K562 (cell line): ENCODE data around the gene SCAMP3. TPM values are rescaled to one million over a fixed set of nuclear protein-coding genes. Genes with fewer than 3 reads are reported as not detected.
A peak's percentile ranks its signal among the peaks of the same experiment; 100 is the strongest.

ENCODE experiments used
- ATAC-seq: fragments of 200-7000 bp; cut with Tn5 transposase; 3 replicates; pipeline ENCODE4 v1.9.1; 2020; ENCODE audit warnings: moderate library complexity
- BruUV-seq: library from RNA; stranded (reverse); fragments of 400-500 nt; replicated peaks from 2 replicates; lab custom pipeline; 2021; lab: Mats Ljungman, UMichigan
- CTCF ChIA-PET: fragments of 300-600 bp; formaldehyde crosslinking; extraction: SDS; loops from one replicate; lab custom pipeline; 2021; ENCODE audit warnings: low intra/inter-chr PET ratio; lab: Yijun Ruan, JAX
- POLR2A ChIA-PET: fragments of 300-600, 350-650 bp; sonication (Branson Sonifier 250); formaldehyde crosslinking; extraction: SDS; loops from one replicate; lab custom pipeline; 2021; ENCODE audit warnings: antibody characterized with exemption, inconsistent platforms; lab: Yijun Ruan, JAX
- DNase-seq, 4 experiments: peaks; one replicate each; pipeline versions ENCODE4 v3.0.0 to v3.0.0-alpha.2; 2011 to 2018; ENCODE audit warnings: low spot score in 3 of 4, mixed read lengths in 3 of 4; ENCODE audit errors: extremely low read depth in 1 of 4
- FAIRE-seq: peaks from 2 replicates; lab custom pipeline; 2011; peaks lifted over from hg19 to GRCh38; lab: Jason Lieb, UNC
- H2AFZ ChIP-seq: 2 replicates; pipeline ENCODE4 v1.6.0; 2011; ENCODE audit warnings: low read depth, low read length, control low read depth, inconsistent platforms
- H3K27ac ChIP-seq: fragments of 200-600 bp; 3 replicates; pipeline ENCODE4 v1.8.0; 2011; ENCODE audit warnings: low read depth, mild to moderate bottlenecking, control low read depth, inconsistent platforms, low read length, moderate library complexity, mixed read lengths; ENCODE audit errors: extremely low read depth
- H3K27me3 ChIP-seq, 2 experiments: fragments of 300-600 bp in 1 of 2; 2 replicates in 1 of 2; 3 replicates in 1 of 2; pipeline versions ENCODE4 v1.6.0 to v1.8.0; 2011; ENCODE audit warnings: inconsistent platforms in 2 of 2, low read length in 2 of 2, mild to moderate bottlenecking in 1 of 2, mixed read lengths in 1 of 2, moderate library complexity in 1 of 2; ENCODE audit not compliant: control insufficient read depth in 2 of 2, insufficient read depth in 2 of 2
- H3K36me3 ChIP-seq: fragments of 300-600 bp; 3 replicates; pipeline ENCODE4 v1.8.0; 2011; ENCODE audit warnings: mild to moderate bottlenecking, low read length, inconsistent platforms; ENCODE audit not compliant: control insufficient read depth, insufficient read depth
- H3K4me1 ChIP-seq, 2 experiments: fragments of 200-600 bp in 1 of 2; replicated peaks in 1 of 2; 2 replicates in 1 of 2; 3 replicates in 1 of 2; pipeline versions ENCODE4 v1.5.1 to v1.8.0; 2011; ENCODE audit warnings: inconsistent platforms in 2 of 2, low read length in 2 of 2, mild to moderate bottlenecking in 1 of 2, mixed read lengths in 1 of 2, moderate library complexity in 1 of 2; ENCODE audit not compliant: control insufficient read depth in 2 of 2, insufficient read depth in 2 of 2
- H3K4me2 ChIP-seq: 2 replicates; pipeline ENCODE4 v1.6.1; 2011; ENCODE audit warnings: low read length, control low read depth, inconsistent platforms, mixed read lengths; ENCODE audit not compliant: insufficient read depth
- H3K4me3 ChIP-seq: fragments of 200-600 bp; sonication (generic), shearing (Covaris generic); 2 replicates; pipeline ENCODE4 v1.5.1; 2016; ENCODE audit warnings: control low read depth, inconsistent platforms
- H3K79me2 ChIP-seq: fragments of 200-600 bp; 3 replicates; pipeline ENCODE4 v1.8.0; 2011; ENCODE audit warnings: low read length, inconsistent platforms; ENCODE audit not compliant: control insufficient read depth, insufficient read depth
- H3K9ac ChIP-seq, 2 experiments: 2 replicates each; pipeline versions ENCODE4 v1.6.0 to v1.6.1; 2011; ENCODE audit warnings: low read depth in 2 of 2, low read length in 2 of 2, control low read depth in 1 of 2, inconsistent platforms in 1 of 2, mild to moderate bottlenecking in 1 of 2, mixed read lengths in 1 of 2; ENCODE audit not compliant: insufficient read depth in 1 of 2
- H3K9me1 ChIP-seq: one replicate; pipeline ENCODE4 v1.6.0; 2011; ENCODE audit warnings: inconsistent platforms, mild to moderate bottlenecking, low read length, moderate library complexity; ENCODE audit not compliant: control insufficient read depth, insufficient read depth
- H3K9me3 ChIP-seq: replicated peaks from 2 replicates; pipeline ENCODE4 v1.5.1; 2011; ENCODE audit warnings: low read depth, low read length, inconsistent platforms; ENCODE audit not compliant: control insufficient read depth, insufficient read depth
- H4K20me1 ChIP-seq: replicated peaks from 2 replicates; pipeline ENCODE4 v1.6.1; 2011; ENCODE audit warnings: low read length, inconsistent platforms, mixed read lengths; ENCODE audit not compliant: control insufficient read depth, insufficient read depth
- BRD4 ChIP-seq: fragments of 200-600 bp; sonication (generic); IDR thresholded peaks from 2 replicates; pipeline ENCODE4 v1.6.1; 2017; ENCODE audit warnings: inconsistent platforms
- FOXA1 ChIP-seq: fragments of 450-650 bp; IDR thresholded peaks from 2 replicates; pipeline ENCODE4 v1.6.1; 2016; ENCODE audit warnings: mild to moderate bottlenecking, borderline replicate concordance
- HMGN3 ChIP-seq: IDR thresholded peaks from 2 replicates; pipeline ENCODE4 v1.6.1; 2011; ENCODE audit warnings: borderline replicate concordance, low read depth, mild to moderate bottlenecking, mixed read lengths, low read length; ENCODE audit not compliant: insufficient read length; ENCODE audit errors: extremely low read depth
- NCOA1 ChIP-seq: fragments of 450-650 bp; IDR thresholded peaks from 2 replicates; pipeline ENCODE4 v1.6.1; 2016; ENCODE audit warnings: low read depth
- NCOA2 ChIP-seq, 2 experiments: fragments of 450-650 bp; IDR thresholded peaks; 2 replicates each; pipeline ENCODE4 v1.6.1; 2018; ENCODE audit warnings: mild to moderate bottlenecking in 2 of 2, moderate library complexity in 1 of 2; ENCODE audit not compliant: partially characterized antibody in 2 of 2
- NFATC3 ChIP-seq: fragments of 450-650 bp; IDR thresholded peaks from 2 replicates; pipeline ENCODE4 v1.6.1; 2017; ENCODE audit warnings: mild to moderate bottlenecking
- RB1 ChIP-seq: fragments of 450-650 bp; IDR thresholded peaks from 2 replicates; pipeline ENCODE4 v1.6.1; 2017; ENCODE audit warnings: low read depth, mild to moderate bottlenecking
- RBM25 ChIP-seq: fragments of 200-400 bp; formaldehyde crosslinking; IDR thresholded peaks from 2 replicates; pipeline ENCODE4 v1.6.1; 2018; ENCODE audit warnings: low read length, low read depth, moderate library complexity; ENCODE audit not compliant: severe bottlenecking
- SOX6 ChIP-seq: fragments of 450-650 bp; IDR thresholded peaks from 2 replicates; pipeline ENCODE4 v1.6.1; 2014; ENCODE audit warnings: mild to moderate bottlenecking
- STAT5A ChIP-seq: IDR thresholded peaks from 2 replicates; pipeline ENCODE4 v1.6.1; 2012; ENCODE audit warnings: low read length, inconsistent platforms, borderline replicate concordance
- TARDBP ChIP-seq: fragments of 450-650 bp; IDR thresholded peaks from 2 replicates; pipeline ENCODE4 v1.6.1; 2016
- TSC22D4 ChIP-seq: fragments of 450-650 bp; IDR thresholded peaks from 2 replicates; pipeline ENCODE4 v1.6.1; 2016; ENCODE audit warnings: missing genetic modification characterization, missing biosample characterization, control low read depth
- U2AF2 ChIP-seq: fragments of 200-400 bp; formaldehyde crosslinking; optimal IDR thresholded peaks from 2 replicates; pipeline ENCODE3; 2017; ENCODE audit warnings: low read depth, mild to moderate bottlenecking, low read length
- ZNF212 ChIP-seq: fragments of 450-650 bp; formaldehyde crosslinking; IDR thresholded peaks from 2 replicates; pipeline ENCODE4 v1.4.0; 2020; ENCODE audit warnings: mild to moderate bottlenecking
- ZNF253 ChIP-seq: fragments of 250-450 bp; sonication (Bioruptor Pico); conservative IDR thresholded peaks from 2 replicates; pipeline ENCODE4 v1.6.1; 2021; ENCODE audit warnings: mild to moderate bottlenecking
- ZNF431 ChIP-seq: sonication (generic); formaldehyde crosslinking; IDR thresholded peaks from 2 replicates; pipeline ENCODE4 v1.8.0; 2022; ENCODE audit warnings: mild to moderate bottlenecking, missing genetic modification reagents
- WGBS: fragments of 100-300 bp; shearing (Covaris generic); methylation state at CpG from one replicate; pipeline ENCODE4 v1.1.6; 2016; ENCODE audit warnings: low coverage, mixed read lengths; ENCODE audit not compliant: insufficient coverage; ENCODE audit errors: missing lambda C conversion rate; 5-methylcytosine and 5-hydroxymethylcytosine counted together
- in situ Hi-C: fragments of 300-500 bp; cut with MboI; formaldehyde crosslinking; loops from 4 replicates; pipeline ENCODE4 v1.15.0; 2018; ENCODE audit warnings: inconsistent platforms, mixed read lengths
- intact Hi-C: fragments of 100-400 bp; cut with micrococcal nuclease; formaldehyde crosslinking; loops from 2 replicates; pipeline ENCODE4 v1.14.2; 2022
- polyA plus RNA-seq, 8 experiments: library from polyadenylated mRNA; depleted of rRNA in 4 of 8; stranded (reverse) in 5 of 8; unstranded in 3 of 8; fragments of >200 nt; fragmentation: Nextera tagmentation in 2 of 8; fragmentation: Illumina TruSeq in 1 of 8; extraction: Ambion mirVana in 2 of 8; extraction: Trizol in 1 of 8; gene quantifications; 2 replicates each; pipeline versions ENCODE4 v1.2.1 to v1.2.3, GENCODE V29; 2011 to 2014; ENCODE audit warnings: inconsistent platforms in 1 of 8, missing spikeins in 1 of 8
- total RNA-seq, 7 experiments: library from RNA; depleted of rRNA in 6 of 7; stranded (reverse); fragments of >200 nt in 6 of 7; fragmentation: Illumina TruSeq in 2 of 7; extraction: Trizol in 2 of 7; gene quantifications; 2 replicates each; pipeline versions ENCODE4 v1.2.1 to v1.2.3, GENCODE V29; 2011 to 2021; ENCODE audit warnings: low replicate concordance in 1 of 7
- TF ChIP-seq, protein P1 (sequence below): sonication (generic); formaldehyde crosslinking; IDR thresholded peaks from 2 replicates; pipeline ENCODE4 v1.8.1; 2022; ENCODE audit warnings: missing genetic modification reagents
- TF ChIP-seq, protein P2 (sequence below), 2 experiments: IDR thresholded peaks; 2 replicates each; pipeline ENCODE4 v1.6.1; 2011; ENCODE audit warnings: borderline replicate concordance in 1 of 2, control low read depth in 1 of 2, low read depth in 1 of 2, low read length in 1 of 2, mild to moderate bottlenecking in 1 of 2, mixed read lengths in 1 of 2, moderate library complexity in 1 of 2; ENCODE audit not compliant: insufficient read depth in 1 of 2, insufficient read length in 1 of 2, poor library complexity in 1 of 2, severe bottlenecking in 1 of 2; ENCODE audit errors: extremely low read depth in 1 of 2
- TF ChIP-seq, protein P3 (sequence below): fragments of 200-800 bp; sonication (Bioruptor generic); IDR thresholded peaks from 2 replicates; pipeline ENCODE4 v1.6.1; 2017; ENCODE audit warnings: missing genetic modification characterization, missing compliant biosample characterization

Gene SCAMP3
- total and polyA plus RNA-seq, 9 of the 15 experiments (the other 6 are each of a cell fraction or from before 2014, with no cell fraction given) = 14.2 to 131 (median 86.1) TPM

DNA sequence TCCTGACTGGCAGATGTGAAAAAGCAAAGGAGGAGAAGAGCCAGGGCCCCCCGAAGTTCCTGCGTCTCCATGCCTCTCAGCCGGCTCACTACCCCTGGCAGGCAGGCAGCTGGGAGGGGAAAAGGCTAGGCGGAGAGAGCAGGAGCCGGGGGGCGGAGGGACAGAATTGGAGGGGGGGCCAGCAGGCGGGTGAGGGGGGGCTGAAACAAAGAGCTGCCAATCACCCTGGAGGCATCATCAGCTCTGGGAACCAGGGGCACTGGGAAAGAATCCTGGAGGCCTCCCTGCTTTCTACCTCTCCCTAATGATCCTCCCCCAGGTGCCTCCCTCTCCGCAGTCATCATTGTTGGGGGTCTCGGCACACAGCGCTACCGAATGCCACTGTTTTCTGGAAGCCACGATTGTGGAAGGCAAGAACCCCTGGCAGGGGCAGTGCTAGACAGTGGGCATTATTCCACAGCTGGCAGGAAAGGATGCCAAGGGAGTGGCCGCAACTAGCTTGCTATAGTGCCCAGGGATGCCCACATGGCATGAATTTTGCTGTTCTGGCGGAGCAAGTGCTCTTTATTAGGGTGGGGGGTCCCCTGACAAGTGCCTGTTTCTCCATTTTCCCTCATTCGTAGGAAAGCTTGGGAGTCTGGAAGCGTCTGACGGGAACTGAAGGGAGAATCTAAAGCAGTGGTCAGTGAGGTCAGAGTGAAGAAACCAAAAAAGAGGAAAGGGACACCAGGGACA, 54.2 kb downstream of the SCAMP3 start, which contains the start of gene THBS3:
Gene THBS3 (minus strand): TSS at position 92 of the 735 bp plus-strand sequence. CDS start 21 bp downstream, at position 71.
- ATAC-seq (no peak), DNase-seq (peak in 1 of 4 experiments; percentile 40), FAIRE-seq (no peak)
- peaks cover 19 to 30% of the 10 kb centered on the region in 2 experiments for H3K4me1 ChIP-seq
- TSS peak; percentile 83 for BruUV-seq
- peaks cover 22% of the 10 kb centered on the region; the same call in 2 of the 3 replicates for H3K36me3 ChIP-seq
- peak within 1 kb of the TSS; percentile 97 for H3K27ac ChIP-seq
- 36% methylated on average over 14 of the region's 17 CpGs for WGBS
- H3K79me2 ChIP-seq = peaks cover 18% of the 10 kb centered on the region
- H4K20me1 ChIP-seq = no peaks in the 10 kb centered on the region
- in situ Hi-C loops (loop anchor here (5.0 kb wide), 1 partner anchor 389 kb away; no protein-coding TSS in a partner anchor), intact Hi-C loops (loop anchor here (1.0 to 2.0 kb wide), 3 partner anchors 18 to 115 kb away; no protein-coding TSS in a partner anchor)
- POLR2A ChIA-PET = interaction anchor here (0.8 to 2.2 kb wide), 6 partner anchors 10 to 92 kb away, joined by 3 to 10 read pairs (median 3); no protein-coding TSS in a partner anchor
- peaks cover 3% of the 10 kb centered on the region; the same call in 1 of the 2 replicates for H3K9me3 ChIP-seq
- CTCF ChIA-PET = interaction anchor here (0.6 to 2.2 kb wide), 4 partner anchors 19 to 384 kb away, joined by 3 to 31 read pairs (median 4); no protein-coding TSS in a partner anchor
- H3K4me3 ChIP-seq = peak within 1 kb of the TSS; percentile 100
- peak within 1 kb of the TSS; percentile 100 for H3K9ac ChIP-seq
- H3K9me1 ChIP-seq = no peaks in the 10 kb centered on the region
- peak within 1 kb of the TSS; percentile 95 for H2AFZ ChIP-seq
- no peaks in the 10 kb centered on the region for H3K27me3 ChIP-seq
- peak within 1 kb of the TSS; percentile 100 for H3K4me2 ChIP-seq
- TF ChIP-seq FOXA1 (no peak), ZNF253 (no peak), RBM25 (no peak), SOX6 (no peak), NCOA2 (IDR thresholded peaks at IDR 0.05; ENCODE audit: partially characterized antibody in 2 of 2) (no peak), U2AF2 (no peak), RB1 (0 out of 2 replicates have a peak, but pooled peaks have one; percentile 2), TARDBP (0 out of 2 replicates have a peak, but pooled peaks have one; percentile 61), STAT5A (no peak), ZNF431 (CRISPR knock-in tag) (no peak), ZNF212 (no peak), HMGN3 (no peak), BRD4 (no peak), NCOA1 (peak; percentile 38; the same call in 1 of the 2 replicates), NFATC3 (no peak), TSC22D4 (no peak)
- TF ChIP-seq, protein P1, sequence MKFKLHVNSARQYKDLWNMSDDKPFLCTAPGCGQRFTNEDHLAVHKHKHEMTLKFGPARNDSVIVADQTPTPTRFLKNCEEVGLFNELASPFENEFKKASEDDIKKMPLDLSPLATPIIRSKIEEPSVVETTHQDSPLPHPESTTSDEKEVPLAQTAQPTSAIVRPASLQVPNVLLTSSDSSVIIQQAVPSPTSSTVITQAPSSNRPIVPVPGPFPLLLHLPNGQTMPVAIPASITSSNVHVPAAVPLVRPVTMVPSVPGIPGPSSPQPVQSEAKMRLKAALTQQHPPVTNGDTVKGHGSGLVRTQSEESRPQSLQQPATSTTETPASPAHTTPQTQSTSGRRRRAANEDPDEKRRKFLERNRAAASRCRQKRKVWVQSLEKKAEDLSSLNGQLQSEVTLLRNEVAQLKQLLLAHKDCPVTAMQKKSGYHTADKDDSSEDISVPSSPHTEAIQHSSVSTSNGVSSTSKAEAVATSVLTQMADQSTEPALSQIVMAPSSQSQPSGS = no peak
- TF ChIP-seq, protein P2, sequence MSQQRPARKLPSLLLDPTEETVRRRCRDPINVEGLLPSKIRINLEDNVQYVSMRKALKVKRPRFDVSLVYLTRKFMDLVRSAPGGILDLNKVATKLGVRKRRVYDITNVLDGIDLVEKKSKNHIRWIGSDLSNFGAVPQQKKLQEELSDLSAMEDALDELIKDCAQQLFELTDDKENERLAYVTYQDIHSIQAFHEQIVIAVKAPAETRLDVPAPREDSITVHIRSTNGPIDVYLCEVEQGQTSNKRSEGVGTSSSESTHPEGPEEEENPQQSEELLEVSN (IDR thresholded peaks at IDR 0.05; ENCODE audit: borderline replicate concordance in 1 of 2, extremely low read depth in 1 of 2, insufficient read depth in 1 of 2, insufficient read length in 1 of 2, low read depth in 1 of 2, low read length in 1 of 2, poor library complexity in 1 of 2, severe bottlenecking in 1 of 2) = no peak
- TF ChIP-seq, protein P3, sequence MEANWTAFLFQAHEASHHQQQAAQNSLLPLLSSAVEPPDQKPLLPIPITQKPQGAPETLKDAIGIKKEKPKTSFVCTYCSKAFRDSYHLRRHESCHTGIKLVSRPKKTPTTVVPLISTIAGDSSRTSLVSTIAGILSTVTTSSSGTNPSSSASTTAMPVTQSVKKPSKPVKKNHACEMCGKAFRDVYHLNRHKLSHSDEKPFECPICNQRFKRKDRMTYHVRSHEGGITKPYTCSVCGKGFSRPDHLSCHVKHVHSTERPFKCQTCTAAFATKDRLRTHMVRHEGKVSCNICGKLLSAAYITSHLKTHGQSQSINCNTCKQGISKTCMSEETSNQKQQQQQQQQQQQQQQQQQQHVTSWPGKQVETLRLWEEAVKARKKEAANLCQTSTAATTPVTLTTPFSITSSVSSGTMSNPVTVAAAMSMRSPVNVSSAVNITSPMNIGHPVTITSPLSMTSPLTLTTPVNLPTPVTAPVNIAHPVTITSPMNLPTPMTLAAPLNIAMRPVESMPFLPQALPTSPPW (CRISPR knock-in tag) = no peak
